Kidney (tissue), 14 donors: ENCODE results near the gene IL22. TPM values are rescaled to one million over a fixed set of nuclear protein-coding genes. Genes with fewer than 3 reads are reported as not detected.

Experiments used
- DNase-seq, 5 donors: peaks; one replicate each; pipeline ENCODE4 v3.0.0-alpha.2; 2013 to 2020
- FAIRE-seq: peaks from 2 replicates; lab custom pipeline; 2012; peaks lifted over from hg19 to GRCh38; lab: Jason Lieb, UNC
- H3K27ac ChIP-seq, 2 donors: one replicate each; pipeline ENCODE4 v1.7.0; 2013; ENCODE audit warnings: low read depth in 2 of 2, low read length in 2 of 2, inconsistent platforms in 1 of 2
- H3K27me3 ChIP-seq: one replicate; pipeline ENCODE4 v1.7.1; 2013; ENCODE audit warnings: low read length, inconsistent platforms; ENCODE audit not compliant: control insufficient read depth, insufficient read depth
- H3K36me3 ChIP-seq, 3 donors: one replicate each; pipeline versions ENCODE4 v1.7.0 to v1.7.1; 2013; ENCODE audit warnings: low read length in 3 of 3, control low read depth in 1 of 3, inconsistent platforms in 1 of 3; ENCODE audit not compliant: insufficient read depth in 3 of 3, control insufficient read depth in 2 of 3
- H3K4me1 ChIP-seq, 3 donors: one replicate each; pipeline versions ENCODE4 v1.7.0 to v1.7.1; 2013; ENCODE audit warnings: low read length in 3 of 3, inconsistent platforms in 1 of 3, low read depth in 1 of 3; ENCODE audit not compliant: control insufficient read depth in 2 of 3, insufficient read depth in 2 of 3
- H3K4me3 ChIP-seq, 3 donors: one replicate each; pipeline versions ENCODE4 v1.7.0 to v1.8.1; 2013; ENCODE audit warnings: low read length in 3 of 3, control low read depth in 1 of 3, inconsistent platforms in 1 of 3
- H3K9ac ChIP-seq, 3 donors: one replicate each; pipeline versions ENCODE4 v1.7.0 to v1.7.1; 2013; ENCODE audit warnings: low read length in 3 of 3, control low read depth in 1 of 3, inconsistent platforms in 1 of 3
- H3K9me3 ChIP-seq, 3 donors: one replicate each; pipeline versions ENCODE4 v1.7.0 to v1.7.1; 2013; ENCODE audit warnings: low read length in 3 of 3, control low read depth in 1 of 3, inconsistent platforms in 1 of 3; ENCODE audit not compliant: control insufficient read depth in 2 of 3, insufficient read depth in 1 of 3
- intact Hi-C: fragments of 100-400 bp; cut with DNase I; formaldehyde crosslinking; loops from one replicate; pipeline ENCODE4 v1.11.1; 2022
- polyA plus RNA-seq: library from polyadenylated mRNA; stranded (reverse); fragments of 350-450 nt; fragmentation: Illumina TruSeq; extraction: RNeasy Lipid Tissue Mini Kit (QIAGEN cat#74804); gene quantifications from one replicate; pipeline ENCODE4 v1.2.3, GENCODE V29; 2014; ENCODE audit warnings: low read depth, low replicate concordance; ENCODE audit not compliant: insufficient read depth
- total RNA-seq: library from RNA; stranded (reverse); fragmentation: NEBNext Ultra II Directional; extraction: Animal tissue kit (Norgen Biotek cat#: 25700); gene quantifications from one replicate; pipeline ENCODE4 v1.2.1, GENCODE V29; 2021
- TF ChIP-seq, protein P1 (sequence below): IDR thresholded peaks from 3 replicates; pipeline ENCODE4 v1.5.1; 2012; ENCODE audit warnings: mild to moderate bottlenecking, moderate library complexity, borderline replicate concordance; ENCODE audit not compliant: insufficient read depth; ENCODE audit errors: extremely low read depth
- donor health status: control.
- donor health status: control.
- donor health status: control.
- donor health status: control.
- donor health status: control.
- donor health status: DM: yes; HTN: yes; CAD: no.
- donor health status: Normal renal cell carcinoma (clear cell type).

Gene IL22
- total and polyA plus RNA-seq, 2 donors from 2014 or later, result not detected

DNA sequence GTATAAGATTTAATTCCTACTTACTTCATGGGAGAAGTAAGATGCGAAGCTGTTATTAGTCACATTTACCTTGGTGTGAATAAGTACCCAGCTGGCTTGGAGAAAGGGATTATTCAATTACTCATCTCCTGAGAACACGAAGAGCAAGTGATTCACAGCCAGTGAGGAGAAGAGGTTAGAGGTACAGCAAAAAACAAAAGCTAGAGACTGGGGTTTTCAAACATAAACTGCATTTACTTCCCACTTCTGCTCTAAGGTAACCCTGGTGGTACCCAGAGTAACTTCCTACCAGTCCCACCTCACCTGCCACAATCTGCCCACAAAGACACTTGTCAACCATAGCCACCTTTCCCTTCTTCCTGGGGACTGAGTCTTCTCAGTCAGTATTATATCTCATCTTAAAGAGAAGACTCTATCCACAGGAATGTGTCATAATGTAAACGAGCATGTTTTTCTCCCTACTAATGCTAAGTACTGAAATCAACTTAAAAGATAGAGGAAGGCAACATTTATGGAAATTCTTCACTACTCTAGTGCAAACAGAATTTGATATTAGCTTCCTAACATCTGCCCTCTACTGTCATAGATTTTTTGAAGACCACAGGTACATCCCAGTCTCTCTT, 6.0 kb upstream of the IL22 start:
- Histone ChIP-seq H3K9ac (no peak overlapping the region), H3K36me3 (no peaks in the 10 kb centered on the region), H3K27me3 (no peaks in the 10 kb centered on the region), H3K4me1 (no peaks in the 10 kb centered on the region), H3K27ac (no peak overlapping the region), H3K9me3 (no peaks in the 10 kb centered on the region), H3K4me3 (no peak overlapping the region)
- TF ChIP-seq, protein P1, sequence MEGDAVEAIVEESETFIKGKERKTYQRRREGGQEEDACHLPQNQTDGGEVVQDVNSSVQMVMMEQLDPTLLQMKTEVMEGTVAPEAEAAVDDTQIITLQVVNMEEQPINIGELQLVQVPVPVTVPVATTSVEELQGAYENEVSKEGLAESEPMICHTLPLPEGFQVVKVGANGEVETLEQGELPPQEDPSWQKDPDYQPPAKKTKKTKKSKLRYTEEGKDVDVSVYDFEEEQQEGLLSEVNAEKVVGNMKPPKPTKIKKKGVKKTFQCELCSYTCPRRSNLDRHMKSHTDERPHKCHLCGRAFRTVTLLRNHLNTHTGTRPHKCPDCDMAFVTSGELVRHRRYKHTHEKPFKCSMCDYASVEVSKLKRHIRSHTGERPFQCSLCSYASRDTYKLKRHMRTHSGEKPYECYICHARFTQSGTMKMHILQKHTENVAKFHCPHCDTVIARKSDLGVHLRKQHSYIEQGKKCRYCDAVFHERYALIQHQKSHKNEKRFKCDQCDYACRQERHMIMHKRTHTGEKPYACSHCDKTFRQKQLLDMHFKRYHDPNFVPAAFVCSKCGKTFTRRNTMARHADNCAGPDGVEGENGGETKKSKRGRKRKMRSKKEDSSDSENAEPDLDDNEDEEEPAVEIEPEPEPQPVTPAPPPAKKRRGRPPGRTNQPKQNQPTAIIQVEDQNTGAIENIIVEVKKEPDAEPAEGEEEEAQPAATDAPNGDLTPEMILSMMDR, result no peak
- DNase-seq (no peak), FAIRE-seq (no peak)
- intact Hi-C loops, result no loop called here

DNA sequence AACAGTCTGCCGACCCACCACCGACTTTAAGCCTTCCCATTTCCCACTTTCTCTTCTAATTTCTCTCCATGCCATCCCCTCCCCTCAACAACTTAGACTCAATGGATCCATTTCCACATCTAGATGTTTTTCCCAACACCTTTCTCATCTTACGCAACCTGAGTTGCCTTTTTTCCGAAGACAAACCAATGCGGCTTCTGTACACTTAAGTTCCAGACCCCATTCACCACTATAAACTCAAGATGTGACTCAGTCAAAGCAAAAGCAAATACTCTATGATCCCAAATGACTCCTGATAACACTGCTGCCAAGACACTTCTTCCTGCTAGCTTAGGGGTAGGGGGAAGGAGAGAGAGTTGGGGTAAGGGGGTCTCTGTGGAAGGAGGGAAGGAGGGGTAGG, 1.3 kb downstream of the IL22 start:
- DNase-seq (no peak), FAIRE-seq (no peak)
- H3K27ac ChIP-seq, result no peak overlapping the region
- no peaks in the 10 kb centered on the region for H3K9me3 ChIP-seq
- intact Hi-C loops, result no loop called here
- H3K36me3 ChIP-seq, result no peaks in the 10 kb centered on the region
- H3K4me3 ChIP-seq, result no peak overlapping the region
- H3K9ac ChIP-seq, result no peak overlapping the region
- H3K27me3 ChIP-seq, result no peaks in the 10 kb centered on the region
- TF ChIP-seq, protein P1, result no peak
- no peaks in the 10 kb centered on the region for H3K4me1 ChIP-seq

DNA sequence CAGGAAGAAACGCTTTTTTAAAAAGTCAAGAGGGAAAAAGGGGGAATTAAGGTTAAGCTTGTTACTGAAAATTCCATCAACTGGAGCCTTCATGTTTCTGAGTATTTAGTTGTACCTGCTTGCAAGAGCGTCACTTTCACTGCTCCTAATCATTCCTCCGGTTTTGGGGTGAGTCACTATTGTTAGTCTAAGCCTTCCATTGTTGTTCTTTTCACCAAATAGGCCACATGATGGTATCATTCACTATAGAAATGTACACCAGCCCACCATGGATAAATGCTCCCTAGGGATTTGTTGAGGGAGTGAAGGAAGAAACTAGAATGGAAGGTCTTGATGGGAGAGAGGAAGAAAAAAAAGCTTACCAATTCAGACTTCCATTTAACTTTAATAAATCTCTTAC, 3.0 kb downstream of the IL22 start:
- FAIRE-seq (no peak), DNase-seq (no peak)
- intact Hi-C loops, result no loop called here
- Histone ChIP-seq H3K27me3 (no peaks in the 10 kb centered on the region), H3K36me3 (no peaks in the 10 kb centered on the region), H3K27ac (no peak overlapping the region), H3K4me3 (no peak overlapping the region), H3K9me3 (no peaks in the 10 kb centered on the region), H3K9ac (no peak overlapping the region), H3K4me1 (no peaks in the 10 kb centered on the region)
- TF ChIP-seq, protein P1, result no peak

DNA sequence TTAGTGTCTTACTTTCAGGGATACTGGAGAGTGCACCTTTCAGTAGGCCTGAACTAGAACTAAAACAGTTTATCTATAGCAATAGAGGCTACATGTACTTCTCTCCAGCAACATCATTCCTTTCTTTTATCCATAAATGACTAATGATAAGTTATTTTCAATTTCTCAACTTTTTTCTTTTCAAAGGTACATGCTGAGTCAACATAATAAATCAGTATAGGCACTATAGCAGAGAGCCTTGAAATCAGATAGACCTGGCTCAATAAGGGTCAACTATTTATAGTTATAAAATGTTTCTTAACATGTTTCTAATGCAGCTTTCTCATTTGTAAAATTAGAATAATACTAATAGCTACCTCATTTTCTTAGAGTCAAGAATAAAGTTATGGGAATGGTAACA, 5.6 kb downstream of the IL22 start:
- no peaks in the 10 kb centered on the region for H3K36me3 ChIP-seq
- intact Hi-C loops, result no loop called here
- no peaks in the 10 kb centered on the region for H3K4me1 ChIP-seq
- TF ChIP-seq, protein P1, result no peak
- H3K9me3 ChIP-seq, result no peaks in the 10 kb centered on the region
- H3K9ac ChIP-seq, result no peak overlapping the region
- no peak for FAIRE-seq
- DNase-seq, result no peak
- H3K27ac ChIP-seq, result no peak overlapping the region
- H3K4me3 ChIP-seq, result no peak overlapping the region
- no peaks in the 10 kb centered on the region for H3K27me3 ChIP-seq
